Right lung (tissue), 5 donors: ENCODE data around the gene TNFRSF8. TPM values are rescaled to one million over a fixed set of nuclear protein-coding genes. Genes with fewer than 3 reads are reported as not detected.
"Not testable (repeated sequence)": the region's sequence is repeated elsewhere in the genome, so short reads cannot be mapped to it uniquely, and the experiment has no call there.

ENCODE experiments used
- DNase-seq, 2 donors: peaks; one replicate each; pipeline ENCODE4 v3.0.0-alpha.2; 2013
- polyA plus RNA-seq, 5 donors: library from polyadenylated mRNA; unstranded; fragments of 120-200 nt; gene quantifications; one replicate each; pipeline versions ENCODE4 v1.2.1 to v1.2.3, GENCODE V29; 2013; ENCODE audit warnings: inconsistent platforms in 1 of 5, low replicate concordance in 1 of 5; ENCODE audit not compliant: insufficient read length in 5 of 5, insufficient read depth in 1 of 5

TNFRSF8 gene
- polyA plus RNA-seq, 5 donors: 0.15 to 0.35 (median 0.19) TPM

GRCh38 chr1:12083766-12084165 lies 20.7 kb downstream of the TNFRSF8 start:
- DNase-seq: no peak

DNA sequence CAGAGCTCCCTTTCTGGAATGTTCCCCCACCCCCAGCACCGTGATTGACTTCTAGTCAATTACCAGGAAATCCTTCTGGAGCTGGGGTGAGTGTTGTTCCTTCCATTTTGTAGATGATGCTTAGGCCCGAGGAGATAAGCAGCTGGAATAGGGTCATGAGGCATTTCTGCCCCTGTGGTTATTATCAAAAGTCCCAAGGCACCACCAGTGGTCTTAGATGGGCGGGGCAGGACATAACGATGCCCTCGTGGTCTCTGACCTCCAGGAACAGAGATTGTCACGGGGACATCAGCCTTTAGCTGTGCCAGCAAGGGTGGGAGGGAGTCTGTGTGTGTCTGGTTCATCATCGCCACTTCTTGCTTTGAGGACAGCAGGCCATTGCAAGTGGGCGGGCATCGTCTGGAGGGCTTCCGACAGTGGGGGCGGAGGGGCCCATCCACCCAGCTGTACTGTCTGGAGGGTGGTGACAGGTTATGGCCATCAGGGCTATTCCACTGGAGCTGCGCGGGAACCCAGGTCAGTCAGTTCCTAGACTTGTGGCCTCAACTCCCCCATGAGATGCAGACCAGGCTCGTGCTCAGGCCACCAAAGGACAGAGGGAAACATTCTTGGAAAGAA lies 22.6 kb downstream of the TNFRSF8 start:
- no peak for DNase-seq

- DNase-seq: no peak
Observed at GRCh38 chr1:12087797-12088314, 24.8 kb downstream of the TNFRSF8 start.

DNA sequence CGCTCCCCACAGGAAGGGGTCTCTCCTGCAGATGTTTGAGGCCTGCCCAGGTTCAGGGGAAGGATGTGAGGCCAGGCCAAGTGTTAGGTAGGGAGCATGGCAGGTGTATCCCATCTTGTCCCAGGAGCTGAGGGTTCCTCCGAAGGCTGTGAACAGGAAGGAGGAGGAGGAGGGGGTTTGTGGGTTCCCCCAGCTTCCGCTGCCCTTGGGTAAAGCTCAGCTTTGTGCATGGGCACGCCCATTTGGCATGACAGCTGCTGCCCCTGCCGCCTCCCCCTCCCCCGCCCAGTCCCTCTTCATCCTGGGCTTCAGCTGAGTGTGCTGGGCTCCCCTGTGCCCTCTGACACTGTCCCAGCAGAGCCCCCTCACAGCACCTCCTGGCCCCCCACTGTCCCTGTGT lies 25.5 kb downstream of the TNFRSF8 start:
- DNase-seq: no peak

DNA sequence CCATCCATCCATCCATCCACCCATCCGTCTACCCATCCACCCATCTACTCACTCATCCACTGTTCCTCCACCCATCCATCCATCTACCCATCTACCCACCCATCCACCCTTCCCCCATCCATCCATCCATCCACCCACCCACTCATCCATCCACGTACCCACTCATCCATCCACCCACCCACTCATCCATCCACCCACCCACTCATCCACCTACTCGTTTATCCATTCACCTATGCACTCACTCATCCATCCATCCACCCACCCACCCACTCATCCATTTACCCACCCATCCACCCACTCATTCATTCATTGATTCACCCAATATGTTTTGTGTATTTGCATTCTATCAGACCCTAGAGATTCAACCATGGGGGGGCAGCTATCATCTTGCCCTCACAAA lies 27.2 kb downstream of the TNFRSF8 start:
- no peak for DNase-seq

GRCh38 chr1:12091191-12091590 lies 28.1 kb downstream of the TNFRSF8 start:
- DNase-seq: no peak

DNA sequence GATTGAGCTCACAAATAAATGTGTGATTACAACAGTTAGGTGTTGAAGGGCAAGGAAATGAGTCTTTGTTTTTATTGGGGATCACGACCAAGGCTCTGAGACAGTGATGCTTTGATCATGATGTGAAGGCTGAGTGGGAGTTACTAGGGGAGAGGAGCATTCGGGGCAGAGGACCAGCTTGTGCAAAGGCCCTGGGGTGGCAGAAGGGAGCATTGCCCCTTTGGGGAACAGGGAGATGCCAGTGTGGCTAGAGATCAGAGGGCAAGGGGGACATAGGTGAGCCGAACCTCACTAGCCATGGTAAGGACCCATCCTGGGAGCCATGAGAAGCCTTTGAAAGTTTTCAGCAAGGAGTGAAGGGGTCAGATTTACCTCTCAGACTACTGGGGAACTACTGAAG lies 31.1 kb downstream of the TNFRSF8 start:
- no peak for DNase-seq

- no peak for DNase-seq
Observed at GRCh38 chr1:12095452-12096263, 32.6 kb downstream of the TNFRSF8 start.

DNA sequence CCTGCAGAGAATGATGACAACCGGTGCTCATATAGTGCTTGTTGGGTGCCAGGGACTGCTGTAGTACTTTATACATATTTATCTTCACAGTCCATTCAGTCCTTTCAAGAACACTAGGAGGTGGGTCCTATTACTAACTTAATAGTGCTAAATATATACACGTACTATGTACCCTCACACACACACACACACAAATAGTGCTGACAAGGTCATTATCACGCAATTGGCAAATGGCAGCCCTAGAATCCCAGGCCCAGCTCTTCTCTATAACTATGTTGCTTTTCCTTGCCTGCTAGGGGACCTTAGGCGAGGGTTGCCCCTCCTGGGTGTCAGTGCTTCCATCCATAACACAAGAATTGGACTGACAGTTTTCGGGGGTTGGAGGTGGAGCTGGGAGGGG lies 33.5 kb downstream of the TNFRSF8 start:
- DNase-seq: no peak

GRCh38 chr1:12097321-12097720 lies 34.2 kb downstream of the TNFRSF8 start:
- DNase-seq: no peak

DNA sequence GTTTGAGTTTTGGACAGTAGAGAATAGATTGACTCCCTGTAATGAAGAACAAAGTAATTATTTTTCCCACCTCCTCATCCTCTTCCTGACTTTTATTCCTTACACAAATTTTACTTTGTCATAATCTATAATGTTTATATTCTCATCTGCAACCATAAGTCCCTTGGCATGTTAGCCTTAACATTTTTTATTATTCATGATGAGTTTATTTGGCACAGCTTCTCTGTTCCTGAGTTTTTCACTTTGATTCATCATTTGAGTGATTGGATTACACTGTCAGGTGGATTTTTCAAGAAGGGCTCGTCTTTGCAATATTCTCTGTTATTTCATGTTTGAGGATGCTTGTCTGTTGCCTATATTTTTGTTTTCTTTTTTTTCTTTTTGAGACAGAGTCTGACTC lies 35.7 kb downstream of the TNFRSF8 start:
- DNase-seq: no peak

- no peak for DNase-seq
Observed at GRCh38 chr1:12099610-12100009, 36.5 kb downstream of the TNFRSF8 start.

- DNase-seq: no peak
Observed at GRCh38 chr1:12100071-12100470, 37.0 kb downstream of the TNFRSF8 start.

DNA sequence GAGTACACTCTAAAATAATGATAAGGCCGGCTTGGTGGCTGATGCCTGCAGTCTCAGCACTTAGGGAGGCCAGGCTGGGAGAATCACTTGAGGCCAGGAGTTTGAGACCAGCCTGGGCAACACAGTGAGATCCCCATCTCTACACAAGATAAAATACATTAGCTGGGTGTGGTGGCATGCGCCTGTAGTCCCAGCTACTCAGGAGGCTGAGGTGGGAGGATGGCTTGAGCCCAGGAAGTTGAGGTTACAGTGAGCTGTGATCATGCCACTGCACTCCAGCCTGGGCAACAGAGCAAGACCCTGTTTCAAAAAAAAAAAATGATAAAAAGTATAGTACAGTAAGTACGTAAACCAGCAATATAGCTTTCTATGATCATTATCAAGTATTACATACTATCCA lies 38.0 kb downstream of the TNFRSF8 start:
- DNase-seq: not testable (repeated sequence)

GRCh38 chr1:12102066-12102465 lies 39.0 kb downstream of the TNFRSF8 start:
- DNase-seq: no peak

- DNase-seq: no peak
Observed at GRCh38 chr1:12104417-12104816, 41.3 kb downstream of the TNFRSF8 start.

- no peak for DNase-seq
Observed at GRCh38 chr1:12106153-12106552, 43.0 kb downstream of the TNFRSF8 start.

- not testable (repeated sequence) for DNase-seq
Observed at GRCh38 chr1:12106861-12107260, 43.8 kb downstream of the TNFRSF8 start.

GRCh38 chr1:12107718-12108117 lies 44.6 kb downstream of the TNFRSF8 start:
- DNase-seq: no peak

DNA sequence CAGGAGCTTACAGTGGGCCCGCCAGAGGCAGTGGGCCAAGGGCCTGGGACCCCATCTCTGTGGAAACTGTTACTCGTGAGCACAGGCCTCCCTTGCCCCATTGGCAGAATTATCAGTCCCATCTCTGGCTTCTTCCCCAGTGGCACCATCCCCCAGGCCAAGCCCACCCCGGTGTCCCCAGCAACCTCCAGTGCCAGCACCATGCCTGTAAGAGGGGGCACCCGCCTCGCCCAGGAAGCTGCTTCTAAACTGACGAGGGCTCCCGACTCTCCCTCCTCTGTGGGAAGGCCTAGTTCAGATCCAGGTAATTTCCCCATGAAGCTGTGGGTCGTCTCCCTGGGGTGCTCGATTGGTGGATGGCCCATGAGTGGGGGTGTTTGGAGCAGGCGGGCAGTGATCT lies 46.8 kb downstream of the TNFRSF8 start:
- no peak for DNase-seq

GRCh38 chr1:12111741-12112140 lies 48.6 kb downstream of the TNFRSF8 start:
- no peak for DNase-seq

- no peak for DNase-seq
Observed at GRCh38 chr1:12112711-12113161, 49.6 kb downstream of the TNFRSF8 start.
